DND-41 (cell line): ENCODE results near the gene BICC1.

Experiments
- CTCF ChIP-seq: IDR thresholded peaks from 2 replicates; pipeline ENCODE4 v1.5.1; 2012; ENCODE audit warnings: borderline replicate concordance, low read length, moderate library complexity, mild to moderate bottlenecking; ENCODE audit not compliant: poor library complexity, severe bottlenecking; ENCODE audit errors: extremely low read depth
- EZH2 ChIP-seq: IDR thresholded peaks from 3 replicates; pipeline ENCODE4 v1.6.1; 2012; ENCODE audit warnings: borderline replicate concordance, low read depth, mild to moderate bottlenecking, moderate library complexity, low read length, inconsistent platforms; ENCODE audit not compliant: severe bottlenecking

GRCh38 chr10:58586282-58587245 lies 73.9 kb downstream of the BICC1 start:
- TF ChIP-seq CTCF: no peak
- TF ChIP-seq EZH2: no peak
